Neural cell (in vitro differentiated cells): ENCODE results near the gene FGF2. TPM values are rescaled to one million over a fixed set of nuclear protein-coding genes. Genes with fewer than 3 reads are reported as not detected.

Source experiments
- H2AFZ ChIP-seq: fragments of 200-600, 300-800 bp; sonication (generic), shearing (Covaris generic); 2 replicates; pipeline ENCODE4 v1.6.0; 2014; ENCODE audit warnings: low read depth, mild to moderate bottlenecking, antibody characterized with exemption, low read length, moderate library complexity
- H3F3A ChIP-seq: fragments of 200-600 bp; shearing (Covaris generic); 2 replicates; pipeline ENCODE4 v1.6.1; 2016; ENCODE audit warnings: mild to moderate bottlenecking, moderate library complexity, mixed read lengths, antibody characterized with exemption, low read length; ENCODE audit not compliant: insufficient read depth, poor library complexity, severe bottlenecking
- H3K27ac ChIP-seq: fragments of 200-600, 300-800 bp; sonication (generic), shearing (Covaris generic); 2 replicates; pipeline ENCODE4 v1.5.1; 2014; ENCODE audit warnings: mild to moderate bottlenecking, low read length, moderate library complexity
- H3K27me3 ChIP-seq: fragments of 300-800, 200-600 bp; sonication (generic), shearing (Covaris generic); 2 replicates; pipeline ENCODE4 v1.6.0; 2014; ENCODE audit warnings: mild to moderate bottlenecking, low read depth, low read length, moderate library complexity; ENCODE audit not compliant: insufficient read depth
- H3K36me3 ChIP-seq: fragments of 300-800, 200-600 bp; sonication (generic), shearing (Covaris generic); 2 replicates; pipeline ENCODE4 v1.5.1; 2014; ENCODE audit warnings: mild to moderate bottlenecking, antibody characterized with exemption, low read length, moderate library complexity; ENCODE audit not compliant: insufficient read depth
- H3K4me2 ChIP-seq: fragments of 300-800, 200-600 bp; sonication (generic), shearing (Covaris generic); 2 replicates; pipeline ENCODE4 v1.6.0; 2014; ENCODE audit warnings: mild to moderate bottlenecking, low read length
- H3K4me3 ChIP-seq: fragments of 300-800, 200-600 bp; sonication (generic), shearing (Covaris generic); 2 replicates; pipeline ENCODE4 v1.5.1; 2014; ENCODE audit warnings: mild to moderate bottlenecking, low read length, moderate library complexity
- H3K79me2 ChIP-seq: fragments of 200-600 bp; shearing (Covaris generic); replicated peaks from 2 replicates; pipeline ENCODE4 v1.6.0; 2014; ENCODE audit warnings: mild to moderate bottlenecking, low read length, moderate library complexity; ENCODE audit not compliant: insufficient read depth
- H3K9ac ChIP-seq: fragments of 300-800, 200-600 bp; sonication (generic), shearing (Covaris generic); 2 replicates; pipeline ENCODE4 v1.6.1; 2016; ENCODE audit warnings: mild to moderate bottlenecking, low read length, mixed read lengths
- H3K9me2 ChIP-seq: fragments of 200-600 bp; shearing (Covaris generic); 2 replicates; pipeline ENCODE4 v1.6.1; 2016; ENCODE audit warnings: mild to moderate bottlenecking, low read length, mixed read lengths; ENCODE audit not compliant: insufficient read depth
- H3K9me3 ChIP-seq: fragments of 200-600, 300-800 bp; sonication (generic), shearing (Covaris generic); 2 replicates; pipeline ENCODE4 v1.6.1; 2016; ENCODE audit warnings: mild to moderate bottlenecking, mixed run types, low read length, moderate library complexity, mixed read lengths
- H4K20me1 ChIP-seq: fragments of 200-600 bp; shearing (Covaris generic); 2 replicates; pipeline ENCODE4 v1.6.1; 2016; ENCODE audit warnings: mild to moderate bottlenecking, mixed run types; ENCODE audit not compliant: insufficient read depth
- CTCF ChIP-seq: fragments of 450-650 bp; IDR thresholded peaks from 2 replicates; pipeline ENCODE4 v1.5.1; 2014; ENCODE audit warnings: antibody characterized with exemption, mild to moderate bottlenecking, moderate library complexity; ENCODE audit not compliant: poor library complexity, severe bottlenecking
- EP300 ChIP-seq: fragments of 450-650 bp; conservative IDR thresholded peaks from 2 replicates; pipeline ENCODE4 v1.6.1; 2014; ENCODE audit warnings: antibody characterized with exemption, mild to moderate bottlenecking, moderate library complexity; ENCODE audit not compliant: poor library complexity, severe bottlenecking
- EZH2 ChIP-seq: fragments of 200-600, 300-800 bp; shearing (Covaris generic), sonication (generic); IDR thresholded peaks from 2 replicates; pipeline ENCODE4 v1.6.1; 2014; ENCODE audit warnings: antibody characterized with exemption, low read length, borderline replicate concordance, mild to moderate bottlenecking; ENCODE audit not compliant: insufficient read depth, poor library complexity, severe bottlenecking
- MXI1 ChIP-seq: fragments of 450-650 bp; conservative IDR thresholded peaks from 2 replicates; pipeline ENCODE4 v1.6.1; 2014; ENCODE audit warnings: antibody characterized with exemption, mild to moderate bottlenecking; ENCODE audit not compliant: poor library complexity, severe bottlenecking
- POLR2AphosphoS5 ChIP-seq: IDR thresholded peaks from 2 replicates; pipeline ENCODE4 v1.6.1; 2012
- RAD21 ChIP-seq: fragments of 450-650 bp; conservative IDR thresholded peaks from 2 replicates; pipeline ENCODE4 v1.6.1; 2014; ENCODE audit warnings: antibody characterized with exemption, mild to moderate bottlenecking, moderate library complexity
- SMC3 ChIP-seq: fragments of 450-650 bp; conservative IDR thresholded peaks from 2 replicates; pipeline ENCODE4 v1.6.1; 2014; ENCODE audit warnings: antibody characterized with exemption, mild to moderate bottlenecking, moderate library complexity; ENCODE audit not compliant: poor library complexity
- TAF1 ChIP-seq: IDR thresholded peaks from 2 replicates; pipeline ENCODE4 v1.6.1; 2012; ENCODE audit warnings: low read depth
- polyA plus RNA-seq: library from polyadenylated mRNA; depleted of rRNA; stranded (reverse); fragments of >200 nt; gene quantifications from 2 replicates; pipeline ENCODE4 v1.2.3, GENCODE V29; 2014
- TF ChIP-seq, protein P1 (sequence below): IDR thresholded peaks from 2 replicates; pipeline ENCODE4 v1.6.1; 2012; ENCODE audit warnings: borderline replicate concordance

FGF2 gene
- polyA plus RNA-seq, 1 donor from 2014 or later, result 5.8 TPM

- Histone ChIP-seq H3K9ac (peak overlapping the region; percentile 75), H3K36me3 (no peaks in the 10 kb centered on the region), H3K27me3 (no peaks in the 10 kb centered on the region), H3F3A (no peaks in the 10 kb centered on the region), H4K20me1 (no peaks in the 10 kb centered on the region), H2AFZ (peak overlapping the region; percentile 93), H3K4me2 (peak overlapping the region; percentile 74), H3K9me2 (no peaks in the 10 kb centered on the region), H3K79me2 (peaks cover 17% of the 10 kb centered on the region), H3K9me3 (no peaks in the 10 kb centered on the region), H3K27ac (no peak overlapping the region), H3K4me3 (peak overlapping the region; percentile 89)
- TF ChIP-seq POLR2AphosphoS5, result no peak
- no peak for TF ChIP-seq TAF1
- TF ChIP-seq EP300, result no peak
- no peak for TF ChIP-seq RAD21
- TF ChIP-seq SMC3, result no peak
- TF ChIP-seq MXI1, result no peak
- no peak for TF ChIP-seq EZH2
- no peak for TF ChIP-seq CTCF
- TF ChIP-seq, protein P1, sequence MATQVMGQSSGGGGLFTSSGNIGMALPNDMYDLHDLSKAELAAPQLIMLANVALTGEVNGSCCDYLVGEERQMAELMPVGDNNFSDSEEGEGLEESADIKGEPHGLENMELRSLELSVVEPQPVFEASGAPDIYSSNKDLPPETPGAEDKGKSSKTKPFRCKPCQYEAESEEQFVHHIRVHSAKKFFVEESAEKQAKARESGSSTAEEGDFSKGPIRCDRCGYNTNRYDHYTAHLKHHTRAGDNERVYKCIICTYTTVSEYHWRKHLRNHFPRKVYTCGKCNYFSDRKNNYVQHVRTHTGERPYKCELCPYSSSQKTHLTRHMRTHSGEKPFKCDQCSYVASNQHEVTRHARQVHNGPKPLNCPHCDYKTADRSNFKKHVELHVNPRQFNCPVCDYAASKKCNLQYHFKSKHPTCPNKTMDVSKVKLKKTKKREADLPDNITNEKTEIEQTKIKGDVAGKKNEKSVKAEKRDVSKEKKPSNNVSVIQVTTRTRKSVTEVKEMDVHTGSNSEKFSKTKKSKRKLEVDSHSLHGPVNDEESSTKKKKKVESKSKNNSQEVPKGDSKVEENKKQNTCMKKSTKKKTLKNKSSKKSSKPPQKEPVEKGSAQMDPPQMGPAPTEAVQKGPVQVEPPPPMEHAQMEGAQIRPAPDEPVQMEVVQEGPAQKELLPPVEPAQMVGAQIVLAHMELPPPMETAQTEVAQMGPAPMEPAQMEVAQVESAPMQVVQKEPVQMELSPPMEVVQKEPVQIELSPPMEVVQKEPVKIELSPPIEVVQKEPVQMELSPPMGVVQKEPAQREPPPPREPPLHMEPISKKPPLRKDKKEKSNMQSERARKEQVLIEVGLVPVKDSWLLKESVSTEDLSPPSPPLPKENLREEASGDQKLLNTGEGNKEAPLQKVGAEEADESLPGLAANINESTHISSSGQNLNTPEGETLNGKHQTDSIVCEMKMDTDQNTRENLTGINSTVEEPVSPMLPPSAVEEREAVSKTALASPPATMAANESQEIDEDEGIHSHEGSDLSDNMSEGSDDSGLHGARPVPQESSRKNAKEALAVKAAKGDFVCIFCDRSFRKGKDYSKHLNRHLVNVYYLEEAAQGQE, result no peak
Measured at GRCh38 chr4:122921300-122921699, 94.7 kb downstream of the FGF2 start.

DNA sequence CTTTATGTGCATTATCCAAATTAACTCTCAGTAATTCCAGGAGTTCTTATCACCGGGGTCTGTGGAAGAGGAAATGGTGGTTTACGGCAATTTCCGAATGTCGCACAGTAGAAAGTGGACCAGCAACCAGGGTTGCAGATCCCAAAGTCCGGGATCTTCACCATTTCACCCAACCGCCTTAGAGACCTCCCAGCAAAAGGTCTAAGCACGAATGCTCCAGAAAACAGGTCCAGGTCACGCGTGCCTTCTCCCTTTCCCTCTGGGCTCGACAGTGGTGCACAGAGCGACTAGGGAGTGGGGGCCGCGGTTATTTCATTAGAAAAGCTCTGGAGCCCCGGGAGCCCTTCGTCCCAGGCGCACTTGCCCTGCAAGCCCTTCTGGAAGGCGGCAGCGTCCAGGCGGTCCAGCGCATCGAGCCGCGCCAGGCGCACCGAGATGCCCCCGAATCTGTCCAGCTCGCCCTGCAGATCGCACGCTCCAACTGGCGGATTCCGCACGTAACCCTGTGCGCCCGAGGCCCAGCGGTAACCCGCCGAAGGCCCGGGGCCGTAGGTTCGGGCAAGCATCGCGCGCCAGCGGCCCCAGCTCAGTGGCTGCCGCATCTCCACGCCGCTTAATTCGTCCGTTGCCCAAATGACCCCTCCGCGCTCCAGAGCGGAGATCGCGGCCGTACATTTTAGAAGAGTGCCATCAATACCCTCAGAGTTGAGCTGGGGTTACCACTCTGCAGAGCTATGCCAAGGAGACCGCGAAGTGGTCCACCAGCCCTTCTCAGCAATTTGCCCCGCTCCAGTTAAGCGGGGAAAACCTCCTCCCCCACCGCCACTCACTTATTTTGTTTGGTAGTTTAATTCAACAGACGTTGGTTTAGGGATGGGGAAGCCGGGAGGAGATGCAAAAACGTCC, 95.6 kb downstream of the FGF2 start, which contains the start of gene NUDT6:
Gene NUDT6, minus strand, starts transcription at position 627 of the 906 bp plus-strand sequence. Its CDS starts 25 bp downstream, at position 602.
- H3K4me3 ChIP-seq, result peak within 1 kb of the TSS; percentile 89
- H3K9me3 ChIP-seq, result no peaks in the 10 kb centered on the region
- TF ChIP-seq TAF1 (no peak), EZH2 (no peak), RAD21 (peak; percentile 26)
- TF ChIP-seq, protein P1, result peak; percentile 12
- H3F3A ChIP-seq, result no peaks in the 10 kb centered on the region
- no peaks in the 10 kb centered on the region for H3K9me2 ChIP-seq
- H3K4me2 ChIP-seq, result peak within 1 kb of the TSS; percentile 74
- no peaks in the 10 kb centered on the region for H4K20me1 ChIP-seq
- peak within 1 kb of the TSS; percentile 93 for H2AFZ ChIP-seq
- H3K27ac ChIP-seq, result peak within 1 kb of the TSS; percentile 64
- no peaks in the 10 kb centered on the region for H3K36me3 ChIP-seq
- H3K79me2 ChIP-seq, result peaks cover 23% of the 10 kb centered on the region
- H3K27me3 ChIP-seq, result no peaks in the 10 kb centered on the region
- peak within 1 kb of the TSS; percentile 75 for H3K9ac ChIP-seq
